Measurements from ENCODE around the gene SCP2. TPM values are rescaled to one million over a fixed set of nuclear protein-coding genes. Genes with fewer than 3 reads are reported as not detected.

The SCP2 gene
- total RNA-seq, 1 donor from 2014 or later = 130 TPM

DNA sequence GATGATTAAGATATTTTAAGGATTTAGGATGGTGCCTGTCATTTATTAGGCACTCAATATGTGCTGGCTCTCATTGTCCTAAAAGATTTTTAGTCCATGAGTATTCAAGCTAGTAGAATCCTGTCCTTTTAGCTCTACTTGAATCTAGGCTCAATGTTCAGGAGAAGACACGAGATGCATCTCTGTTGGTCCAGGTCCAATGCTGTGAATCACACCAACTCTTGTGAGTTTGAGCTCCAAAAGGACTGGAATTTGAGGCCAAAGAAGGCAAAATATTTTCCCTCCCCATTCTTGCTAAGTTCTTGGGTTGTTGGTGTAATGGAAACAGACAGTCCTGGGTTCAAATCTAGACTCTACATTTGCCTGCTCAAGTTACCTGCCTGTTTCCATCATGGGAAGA lies 133.5 kb downstream of the SCP2 start:
- Histone ChIP-seq H3K36me3 (no peaks in the 10 kb centered on the region), H3K27ac (replicated peaks) (peak overlapping the region; percentile 83), H3K4me1 (peaks cover 50% of the 10 kb centered on the region), H3K9me3 (replicated peaks) (no peaks in the 10 kb centered on the region), H3K27me3 (ENCODE audit: low read depth) (peaks cover 29% of the 10 kb centered on the region), H3K4me3 (no peak overlapping the region)
- no peak for TF ChIP-seq CTCF (IDR thresholded peaks at IDR 0.05; ENCODE audit: borderline replicate concordance)
- DNase-seq = no peak
- intact Hi-C loops (cut with micrococcal nuclease) = no loop called here

DNA sequence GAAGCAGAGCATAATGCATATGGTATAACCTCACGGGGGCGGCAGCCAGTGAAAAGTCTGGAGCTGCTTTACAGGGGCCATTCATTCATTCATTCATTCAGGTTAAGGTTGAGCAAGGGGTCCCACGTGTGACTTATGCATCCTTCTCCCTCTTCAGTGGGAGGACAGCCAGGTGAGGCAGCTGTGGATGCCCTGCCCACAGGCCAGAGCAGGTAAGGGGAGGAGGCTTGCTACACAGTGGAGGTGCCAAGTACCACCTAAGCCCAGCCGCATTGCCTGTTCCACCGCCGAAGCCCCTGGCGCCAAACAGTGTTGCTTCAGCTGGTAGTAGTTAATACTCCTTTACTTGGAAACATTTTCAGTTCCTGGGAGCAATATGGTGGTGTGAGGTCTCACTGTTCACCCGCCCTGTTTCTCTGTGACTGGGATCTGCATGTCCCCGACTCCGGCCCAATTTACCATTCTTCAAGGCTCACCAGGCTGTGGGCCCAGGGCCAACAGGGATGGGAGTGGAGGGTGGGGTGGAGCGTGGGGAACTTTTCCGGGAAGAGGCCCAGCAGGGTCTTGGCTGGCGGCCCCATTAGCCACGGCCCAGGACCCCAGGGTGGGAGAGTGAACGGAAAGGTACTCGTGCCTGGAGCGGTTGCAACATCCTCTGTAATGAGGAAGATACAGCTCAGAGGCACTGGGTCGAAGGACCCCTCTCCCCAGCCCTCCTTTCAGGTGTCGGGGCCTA lies 134.2 kb downstream of the SCP2 start:
- DNase-seq = peak; percentile 72
- Histone ChIP-seq H3K9me3 (replicated peaks) (no peaks in the 10 kb centered on the region), H3K27ac (replicated peaks) (peak overlapping the region; percentile 83), H3K27me3 (ENCODE audit: low read depth) (peaks cover 29% of the 10 kb centered on the region), H3K4me3 (peak overlapping the region; percentile 77), H3K4me1 (peaks cover 50% of the 10 kb centered on the region), H3K36me3 (no peaks in the 10 kb centered on the region)
- no peak for TF ChIP-seq CTCF (IDR thresholded peaks at IDR 0.05; ENCODE audit: borderline replicate concordance)
- intact Hi-C loops (cut with micrococcal nuclease) = no loop called here

DNA sequence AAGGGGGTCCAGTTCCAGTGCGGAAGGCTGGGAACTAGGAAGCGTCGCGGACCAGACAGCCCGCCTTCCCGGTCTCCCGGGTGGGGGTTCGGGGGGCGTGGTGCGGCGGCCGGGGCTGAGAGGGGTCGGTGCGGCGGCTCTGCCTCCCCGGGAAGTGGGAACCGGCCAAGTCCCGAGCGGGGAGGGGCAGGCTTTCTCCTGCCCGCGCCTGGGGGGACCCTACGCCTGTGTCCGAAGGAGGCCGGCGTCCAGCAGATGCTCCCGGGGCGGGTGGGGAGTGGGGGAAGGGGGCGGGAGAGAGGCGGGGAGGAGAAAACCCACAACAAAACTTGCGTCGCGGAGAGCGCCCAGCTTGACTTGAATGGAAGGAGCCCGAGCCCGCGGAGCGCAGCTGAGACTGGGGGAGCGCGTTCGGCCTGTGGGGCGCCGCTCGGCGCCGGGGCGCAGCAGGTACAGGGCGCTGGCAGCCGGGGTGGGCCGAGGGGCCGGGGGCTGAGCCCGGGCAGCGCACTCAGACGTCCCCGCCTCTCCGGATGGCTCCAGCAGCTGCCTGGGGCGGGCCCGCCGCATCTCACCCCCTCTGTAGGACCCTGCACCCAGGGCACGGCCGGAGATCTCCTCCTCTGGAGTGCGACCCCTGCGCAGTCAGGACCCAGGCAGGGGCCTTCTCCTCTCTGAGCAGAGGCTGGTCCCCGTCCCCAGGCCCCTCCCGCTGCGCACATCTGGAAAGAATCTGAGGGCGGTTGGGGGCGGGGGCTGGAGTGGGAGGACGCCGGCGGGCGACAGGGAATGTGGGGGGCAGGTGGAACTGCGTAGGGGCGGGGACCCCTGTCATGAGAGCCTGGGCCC lies 135.0 kb downstream of the SCP2 start, which contains the start of gene PODN:
PODN (plus strand) TSS at position 355 of the 849 bp plus-strand sequence. CDS start 7,643 bp downstream, outside the sequence.
- peak within 1 kb of the TSS; percentile 83 for H3K27ac ChIP-seq (replicated peaks)
- no peak for TF ChIP-seq CTCF (IDR thresholded peaks at IDR 0.05; ENCODE audit: borderline replicate concordance)
- H3K27me3 ChIP-seq (ENCODE audit: low read depth) = peaks cover 29% of the 10 kb centered on the region
- peak within 1 kb of the TSS; percentile 77 for H3K4me3 ChIP-seq
- intact Hi-C loops (cut with micrococcal nuclease) = no loop called here
- H3K36me3 ChIP-seq = no peaks in the 10 kb centered on the region
- peak; percentile 57 for DNase-seq
- H3K9me3 ChIP-seq (replicated peaks) = no peaks in the 10 kb centered on the region
- H3K4me1 ChIP-seq = peaks cover 52% of the 10 kb centered on the region

GRCh38 chr1:53062708-53063591 lies 135.9 kb downstream of the SCP2 start:
- Histone ChIP-seq H3K4me1 (peaks cover 47% of the 10 kb centered on the region), H3K36me3 (no peaks in the 10 kb centered on the region), H3K9me3 (replicated peaks) (no peaks in the 10 kb centered on the region), H3K4me3 (peak overlapping the region; percentile 77), H3K27me3 (ENCODE audit: low read depth) (peaks cover 29% of the 10 kb centered on the region), H3K27ac (replicated peaks) (peak overlapping the region; percentile 83)
- DNase-seq = peak; percentile 12
- intact Hi-C loops (cut with micrococcal nuclease) = no loop called here
- TF ChIP-seq CTCF (IDR thresholded peaks at IDR 0.05; ENCODE audit: borderline replicate concordance) = no peak
